ENCODE measurements around the gene TMEM247. TPM values are rescaled to one million over a fixed set of nuclear protein-coding genes. Genes with fewer than 3 reads are reported as not detected.

Gene TMEM247
- total RNA-seq, 1 donor from 2014 or later = not detected

DNA sequence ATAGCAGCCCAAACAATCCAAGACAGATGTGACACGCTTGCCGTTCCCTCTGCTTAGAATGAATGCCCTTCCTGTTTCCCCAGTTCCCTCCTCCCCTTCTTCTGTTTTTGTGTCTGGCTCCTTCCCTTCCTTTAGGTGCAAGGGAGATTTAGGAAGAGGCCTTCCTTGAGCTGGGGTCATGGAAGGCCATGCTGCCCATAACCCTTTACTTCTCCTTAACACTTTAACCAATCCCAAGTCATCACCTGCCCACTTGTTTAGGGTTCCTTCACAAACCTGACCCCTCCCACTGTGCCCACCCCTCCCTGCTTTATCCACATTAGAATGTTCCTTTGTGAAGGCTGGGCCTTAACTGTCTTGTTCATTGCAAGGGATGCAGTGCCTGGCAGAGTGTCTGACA, 24.9 kb downstream of the TMEM247 start:
- TF ChIP-seq CTCF (IDR thresholded peaks at IDR 0.05; ENCODE audit: borderline replicate concordance) = no peak
- Histone ChIP-seq H3K4me1 (peaks cover 13% of the 10 kb centered on the region), H3K36me3 (no peaks in the 10 kb centered on the region), H3K27me3 (ENCODE audit: low read depth) (no peaks in the 10 kb centered on the region), H3K9me3 (replicated peaks) (no peaks in the 10 kb centered on the region), H3K27ac (replicated peaks) (no peak overlapping the region), H3K4me3 (no peak overlapping the region)
- no peak for DNase-seq
- intact Hi-C loops (cut with micrococcal nuclease) = no loop called here

DNA sequence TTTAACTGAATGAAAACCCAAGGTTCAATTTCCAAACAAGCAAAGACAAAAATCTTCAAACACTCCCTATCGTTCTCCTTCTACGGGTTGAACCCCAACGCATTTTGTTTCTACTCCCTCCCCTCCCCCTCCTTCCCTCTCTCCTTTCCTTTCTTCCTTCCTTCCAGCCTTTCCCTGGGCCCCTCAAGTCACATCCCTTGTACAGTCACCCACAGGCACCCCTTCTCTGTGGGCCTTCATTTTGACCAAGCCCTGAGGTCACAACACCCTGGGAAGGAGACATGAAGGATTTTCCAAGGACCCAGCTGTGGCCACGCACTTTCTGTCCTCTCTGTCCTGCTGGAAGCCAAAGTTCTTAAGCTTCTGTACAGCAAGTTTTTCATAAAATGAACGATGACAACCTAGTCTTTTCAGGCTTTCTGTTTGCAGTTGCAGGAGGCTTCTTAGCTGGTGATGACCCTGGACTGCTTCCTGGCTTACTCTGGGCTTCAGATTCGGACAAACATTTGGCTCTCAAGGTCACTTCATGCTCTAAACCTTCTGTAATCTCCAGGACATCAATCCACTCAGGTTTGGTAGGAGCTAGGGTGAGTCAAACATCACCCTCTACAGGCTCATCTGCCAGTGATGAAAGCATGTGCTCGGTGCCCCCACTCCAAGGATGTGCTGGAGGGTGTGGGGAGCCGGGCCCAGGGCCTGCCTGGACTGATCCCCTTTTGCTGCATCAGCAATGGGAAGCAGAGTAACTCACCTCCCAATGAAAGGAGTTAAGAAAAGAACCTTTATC, 25.5 kb downstream of the TMEM247 start:
- Histone ChIP-seq H3K27ac (replicated peaks) (no peak overlapping the region), H3K4me3 (no peak overlapping the region), H3K36me3 (no peaks in the 10 kb centered on the region), H3K9me3 (replicated peaks) (no peaks in the 10 kb centered on the region), H3K27me3 (ENCODE audit: low read depth) (no peaks in the 10 kb centered on the region), H3K4me1 (peaks cover 8% of the 10 kb centered on the region)
- no peak for TF ChIP-seq CTCF (IDR thresholded peaks at IDR 0.05; ENCODE audit: borderline replicate concordance)
- no peak for DNase-seq
- intact Hi-C loops (cut with micrococcal nuclease) = no loop called here

GRCh38 chr2:46505472-46505783, 26.1 kb downstream of the TMEM247 start:
- Histone ChIP-seq H3K9me3 (replicated peaks) (no peaks in the 10 kb centered on the region), H3K4me1 (peaks cover 7% of the 10 kb centered on the region), H3K4me3 (no peak overlapping the region), H3K27ac (replicated peaks) (no peak overlapping the region), H3K36me3 (no peaks in the 10 kb centered on the region), H3K27me3 (ENCODE audit: low read depth) (no peaks in the 10 kb centered on the region)
- no peak for TF ChIP-seq CTCF (IDR thresholded peaks at IDR 0.05; ENCODE audit: borderline replicate concordance)
- DNase-seq = no peak
- intact Hi-C loops (cut with micrococcal nuclease) = no loop called here

DNA sequence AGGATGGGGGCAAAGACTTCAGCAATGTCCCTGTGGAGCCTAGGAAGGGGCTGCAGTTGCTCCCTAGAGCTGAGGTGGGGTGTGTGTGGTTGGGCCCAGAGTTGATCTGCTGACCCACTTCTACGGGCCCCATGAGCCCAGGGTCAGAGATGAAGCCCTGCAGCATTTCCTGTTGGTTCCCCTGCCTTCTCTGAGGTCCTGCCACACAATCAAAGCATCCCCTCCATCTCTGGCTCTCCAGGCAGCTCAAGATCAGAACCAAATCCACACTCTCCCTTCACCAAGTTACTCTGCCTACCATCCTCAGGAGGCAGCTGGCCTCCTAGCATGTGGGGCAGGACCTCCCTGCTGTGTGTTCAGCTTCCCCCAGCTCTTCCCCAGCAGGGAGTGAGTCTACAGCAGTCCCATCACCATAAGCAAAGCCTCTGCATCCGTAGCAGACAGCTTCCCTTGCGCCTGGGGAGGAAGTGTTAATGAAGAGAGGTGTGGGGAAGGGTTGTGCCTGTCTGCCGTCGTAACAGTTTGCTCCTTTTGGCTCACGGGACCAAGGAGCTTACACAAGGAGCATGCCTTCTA, 26.9 kb downstream of the TMEM247 start:
- Histone ChIP-seq H3K27ac (replicated peaks) (no peak overlapping the region), H3K36me3 (no peaks in the 10 kb centered on the region), H3K27me3 (ENCODE audit: low read depth) (no peaks in the 10 kb centered on the region), H3K4me1 (peaks cover 3% of the 10 kb centered on the region), H3K4me3 (no peak overlapping the region), H3K9me3 (replicated peaks) (no peaks in the 10 kb centered on the region)
- no peak for DNase-seq
- intact Hi-C loops (cut with micrococcal nuclease) = no loop called here
- no peak for TF ChIP-seq CTCF (IDR thresholded peaks at IDR 0.05; ENCODE audit: borderline replicate concordance)

- Histone ChIP-seq H3K9me3 (replicated peaks) (no peaks in the 10 kb centered on the region), H3K27me3 (ENCODE audit: low read depth) (no peaks in the 10 kb centered on the region), H3K4me3 (no peak overlapping the region), H3K36me3 (no peaks in the 10 kb centered on the region), H3K27ac (replicated peaks) (no peak overlapping the region), H3K4me1 (peaks cover 2% of the 10 kb centered on the region)
- no peak for TF ChIP-seq CTCF (IDR thresholded peaks at IDR 0.05; ENCODE audit: borderline replicate concordance)
- intact Hi-C loops (cut with micrococcal nuclease) = no loop called here
- no peak for DNase-seq
Measured at GRCh38 chr2:46508312-46508711, 28.9 kb downstream of the TMEM247 start.
